Gastrocnemius medialis (tissue), 4 donors: ENCODE data around the gene CARD14. TPM values are rescaled to one million over a fixed set of nuclear protein-coding genes. Genes with fewer than 3 reads are reported as not detected.

Experiments
- ATAC-seq, 2 donors: fragments of 150-250 bp; one replicate each; pipeline ENCODE4 v1.9.1; 2016
- DNase-seq, 2 donors: peaks; one replicate each; pipeline ENCODE4 v3.0.0-alpha.2; 2019
- H3K27ac ChIP-seq, 4 donors: fragments of 200-600 bp; sonication (generic); 1 replicate in 1 of 4; 2 replicates in 3 of 4; pipeline ENCODE4 v1.5.1; 2016 to 2018; ENCODE audit warnings: mild to moderate bottlenecking in 2 of 4, moderate library complexity in 1 of 4
- H3K27me3 ChIP-seq, 3 donors: fragments of 200-600 bp; sonication (generic) in 2 of 3; 1 replicate in 1 of 3; 2 replicates in 2 of 3; pipeline versions ENCODE4 v1.5.1 to v1.6.0; 2016 to 2019; ENCODE audit warnings: mild to moderate bottlenecking in 1 of 3, moderate library complexity in 1 of 3
- H3K36me3 ChIP-seq, 2 donors: fragments of 200-600 bp; sonication (generic) in 1 of 2; one replicate each; pipeline ENCODE4 v1.5.1; 2017 to 2018
- H3K4me1 ChIP-seq, 2 donors: fragments of 200-600 bp; sonication (generic) in 1 of 2; one replicate each; pipeline ENCODE4 v1.5.1; 2016 to 2017; ENCODE audit warnings: mild to moderate bottlenecking in 2 of 2
- H3K4me3 ChIP-seq, 4 donors: fragments of 200-600 bp; sonication (generic) in 3 of 4; 1 replicate in 1 of 4; 2 replicates in 3 of 4; pipeline ENCODE4 v1.5.1; 2016 to 2019; ENCODE audit warnings: mild to moderate bottlenecking in 2 of 4
- H3K9me3 ChIP-seq, 3 donors: fragments of 200-600 bp; sonication (generic) in 2 of 3; 1 replicate in 1 of 3; 2 replicates in 2 of 3; pipeline ENCODE4 v1.5.1; 2016 to 2019
- CTCF ChIP-seq, 5 experiments: fragments of 450-650 bp in 3 of 5; fragments of 200-600 bp in 2 of 5; sonication (generic) in 2 of 5; IDR thresholded peaks in 4 of 5; conservative IDR thresholded peaks in 1 of 5; 1 replicate in 4 of 5; 2 replicates in 1 of 5; pipeline ENCODE4 v1.5.1; 2016 to 2019; ENCODE audit warnings: antibody characterized with exemption in 5 of 5, mild to moderate bottlenecking in 3 of 5, moderate library complexity in 3 of 5
- POLR2A ChIP-seq, 2 donors: fragments of 450-650 bp; IDR thresholded peaks; one replicate each; pipeline ENCODE4 v1.6.1; 2017; ENCODE audit warnings: antibody characterized with exemption in 2 of 2, mild to moderate bottlenecking in 2 of 2, moderate library complexity in 2 of 2
- in situ Hi-C, 4 donors: fragments of 200-750 bp; cut with MboI; loops; one replicate each; pipeline versions ENCODE4 v1.15.0 to v1.8.0; 2017; ENCODE audit warnings: low sequenced_read_pairs in 4 of 4
- intact Hi-C: fragments of 100-400 bp; cut with DNase I; formaldehyde crosslinking; loops from one replicate; pipeline ENCODE4 v1.15.1; 2023; ENCODE audit warnings: low total_unique reads
- total RNA-seq, 4 donors: library from RNA; depleted of rRNA; stranded (reverse); fragments of >200 nt; gene quantifications; one replicate each; pipeline versions ENCODE4 v1.1.0 to v1.2.3, GENCODE V29; 2016

The CARD14 gene
- total RNA-seq, 4 donors from 2014 or later, result not detected

- Histone ChIP-seq H3K27me3 (no peaks in the 10 kb centered on the region), H3K4me3 (no peak overlapping the region), H3K9me3 (peaks cover 0 to 19% (median 0%) of the 10 kb centered on the region in 3 donors), H3K36me3 (peaks cover 0 to 30% of the 10 kb centered on the region in 2 donors), H3K4me1 (peaks cover 0 to 7% of the 10 kb centered on the region in 2 donors), H3K27ac (no peak overlapping the region)
- no peak for ATAC-seq
- intact Hi-C loops (no loop called here), in situ Hi-C loops (no loop called here)
- DNase-seq, result no peak
- TF ChIP-seq CTCF (IDR thresholded peaks at IDR 0.05 in 4 of 5, conservative IDR thresholded peaks at IDR 0.05 in 1 of 5) (no peak), POLR2A (IDR thresholded peaks at IDR 0.05) (no peak)
Observed at GRCh38 chr17:80229011-80229410, 59.2 kb downstream of the CARD14 start.

GRCh38 chr17:80232438-80232837 is 62.6 kb downstream of the CARD14 start:
- Histone ChIP-seq H3K27ac (no peak overlapping the region), H3K36me3 (peaks cover 0 to 45% of the 10 kb centered on the region in 2 donors), H3K9me3 (peaks cover 0 to 19% (median 0%) of the 10 kb centered on the region in 3 donors), H3K4me1 (no peaks in the 10 kb centered on the region), H3K4me3 (no peak overlapping the region), H3K27me3 (no peaks in the 10 kb centered on the region)
- no peak for DNase-seq
- TF ChIP-seq CTCF (IDR thresholded peaks at IDR 0.05 in 4 of 5, conservative IDR thresholded peaks at IDR 0.05 in 1 of 5) (no peak), POLR2A (IDR thresholded peaks at IDR 0.05) (no peak)
- in situ Hi-C loops, result no loop called here
- intact Hi-C loops, result no loop called here
- no peak for ATAC-seq

- no peaks in the 10 kb centered on the region for H3K4me1 ChIP-seq
- no peak overlapping the region for H3K4me3 ChIP-seq
- peaks cover 0 to 52% of the 10 kb centered on the region in 2 donors for H3K36me3 ChIP-seq
- DNase-seq (no peak), ATAC-seq (no peak)
- in situ Hi-C loops, result no loop called here
- H3K27ac ChIP-seq, result no peak overlapping the region
- H3K9me3 ChIP-seq, result peaks cover 0 to 19% (median 0%) of the 10 kb centered on the region in 3 donors
- intact Hi-C loops, result no loop called here
- no peaks in the 10 kb centered on the region for H3K27me3 ChIP-seq
- TF ChIP-seq CTCF (IDR thresholded peaks at IDR 0.05 in 4 of 5, conservative IDR thresholded peaks at IDR 0.05 in 1 of 5), result no peak
- TF ChIP-seq POLR2A (IDR thresholded peaks at IDR 0.05), result no peak
Observed at GRCh38 chr17:80233202-80233601, 63.4 kb downstream of the CARD14 start.

GRCh38 chr17:80236911-80237310 is 67.1 kb downstream of the CARD14 start:
- in situ Hi-C loops, result no loop called here
- DNase-seq, result no peak
- no peak for ATAC-seq
- intact Hi-C loops, result no loop called here
- H3K4me3 ChIP-seq, result no peak overlapping the region
- no peaks in the 10 kb centered on the region for H3K4me1 ChIP-seq
- H3K36me3 ChIP-seq, result peaks cover 0 to 51% of the 10 kb centered on the region in 2 donors
- H3K27ac ChIP-seq, result no peak overlapping the region
- TF ChIP-seq POLR2A (IDR thresholded peaks at IDR 0.05) (no peak), CTCF (IDR thresholded peaks at IDR 0.05 in 4 of 5, conservative IDR thresholded peaks at IDR 0.05 in 1 of 5) (no peak)
- H3K9me3 ChIP-seq, result peaks cover 0 to 14% (median 0%) of the 10 kb centered on the region in 3 donors
- no peaks in the 10 kb centered on the region for H3K27me3 ChIP-seq

GRCh38 chr17:80237386-80237785 is 67.6 kb downstream of the CARD14 start:
- in situ Hi-C loops (no loop called here), intact Hi-C loops (no loop called here)
- Histone ChIP-seq H3K27me3 (no peaks in the 10 kb centered on the region), H3K4me1 (no peaks in the 10 kb centered on the region), H3K9me3 (peaks cover 0 to 11% (median 0%) of the 10 kb centered on the region in 3 donors), H3K27ac (no peak overlapping the region), H3K36me3 (peaks cover 0 to 47% of the 10 kb centered on the region in 2 donors), H3K4me3 (no peak overlapping the region)
- TF ChIP-seq CTCF (IDR thresholded peaks at IDR 0.05 in 4 of 5, conservative IDR thresholded peaks at IDR 0.05 in 1 of 5), result no peak
- TF ChIP-seq POLR2A (IDR thresholded peaks at IDR 0.05), result no peak
- DNase-seq (no peak), ATAC-seq (no peak)
